GM21576 (cell line): ENCODE data around the gene KCNAB2.

Experiments used
- ATAC-seq: cut with Tn5 transposase; IDR thresholded peaks from one replicate; pipeline ENCODE4 v1.9.1; 2021; ENCODE audit warnings: mild to moderate bottlenecking, moderate library complexity; ENCODE audit not compliant: unreplicated experiment

KCNAB2 gene

DNA sequence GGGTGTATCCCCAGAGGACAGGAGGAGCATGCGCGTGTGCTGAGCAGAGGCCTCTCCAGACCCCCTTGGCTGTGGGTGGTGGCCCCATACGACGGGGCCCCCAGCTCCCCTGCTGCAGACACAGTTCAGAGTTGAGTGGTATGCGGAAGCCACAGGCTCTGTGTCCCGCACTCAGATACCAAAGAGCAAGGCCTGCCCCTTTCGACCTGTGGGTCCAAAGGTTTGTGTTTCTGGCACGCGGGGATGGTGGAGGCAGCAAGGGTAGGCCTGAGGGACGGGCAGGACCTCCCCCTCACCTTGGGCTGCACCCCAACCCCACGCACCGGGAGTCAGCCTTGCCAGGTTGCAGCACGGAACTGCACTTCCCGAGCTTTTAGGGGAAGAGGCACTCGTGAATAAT is at the start of gene KCNAB2:
KCNAB2 (plus strand) TSS at position 328 of the 400 bp plus-strand sequence. CDS start 5,649 bp downstream, outside the sequence.
- no peak for ATAC-seq

DNA sequence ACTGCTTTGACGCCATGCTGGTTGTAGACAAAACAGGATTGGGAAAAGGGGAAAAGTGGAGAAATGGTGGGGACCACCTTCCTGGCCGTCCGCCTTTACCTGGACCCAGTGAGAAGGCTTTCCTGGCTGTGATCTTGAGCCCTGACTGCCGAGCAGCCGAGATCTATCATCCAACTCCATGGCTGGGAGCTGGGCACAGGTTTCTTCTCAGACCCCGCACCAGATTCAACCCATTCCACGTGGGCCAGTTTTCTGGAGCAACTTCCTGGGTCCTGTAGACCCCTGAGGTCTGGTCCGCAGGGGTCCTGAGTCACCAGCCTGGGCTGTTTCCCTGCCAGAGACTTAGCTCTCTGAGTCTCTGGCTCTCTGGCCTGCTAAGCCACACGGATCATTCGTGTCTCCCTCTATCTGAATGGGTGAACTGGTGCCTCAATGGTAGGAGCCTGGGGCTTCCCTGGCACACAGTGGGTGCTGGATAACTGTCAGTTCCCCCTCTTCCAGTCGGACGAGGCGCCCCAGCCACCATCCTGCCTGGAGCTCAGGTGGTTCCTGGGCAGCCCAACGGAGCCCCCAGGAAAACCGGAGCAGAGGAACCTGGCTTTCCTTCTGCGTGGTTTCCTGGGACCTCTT is 48.9 kb upstream of the KCNAB2 start:
- no peak for ATAC-seq

DNA sequence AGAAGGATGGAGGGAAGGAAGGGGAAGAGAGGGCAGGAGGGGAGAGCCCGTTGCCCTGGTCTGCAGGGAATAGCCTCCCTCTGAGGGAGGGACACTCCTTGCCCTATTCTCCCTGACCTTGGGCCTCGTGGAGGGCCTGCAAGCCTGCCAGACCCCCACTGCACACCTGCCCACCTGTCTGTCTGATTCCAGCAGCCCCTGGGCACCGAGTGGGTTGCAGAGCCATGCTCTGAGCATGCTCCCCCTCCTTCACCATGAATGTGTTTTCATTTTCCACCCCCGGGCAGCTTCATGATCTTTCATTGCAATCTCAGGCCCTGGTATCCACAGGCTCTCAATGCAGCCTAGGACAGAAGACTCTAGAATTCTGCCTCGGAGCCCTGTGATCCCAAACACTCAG is 48.4 kb upstream of the KCNAB2 start:
- no peak for ATAC-seq

DNA sequence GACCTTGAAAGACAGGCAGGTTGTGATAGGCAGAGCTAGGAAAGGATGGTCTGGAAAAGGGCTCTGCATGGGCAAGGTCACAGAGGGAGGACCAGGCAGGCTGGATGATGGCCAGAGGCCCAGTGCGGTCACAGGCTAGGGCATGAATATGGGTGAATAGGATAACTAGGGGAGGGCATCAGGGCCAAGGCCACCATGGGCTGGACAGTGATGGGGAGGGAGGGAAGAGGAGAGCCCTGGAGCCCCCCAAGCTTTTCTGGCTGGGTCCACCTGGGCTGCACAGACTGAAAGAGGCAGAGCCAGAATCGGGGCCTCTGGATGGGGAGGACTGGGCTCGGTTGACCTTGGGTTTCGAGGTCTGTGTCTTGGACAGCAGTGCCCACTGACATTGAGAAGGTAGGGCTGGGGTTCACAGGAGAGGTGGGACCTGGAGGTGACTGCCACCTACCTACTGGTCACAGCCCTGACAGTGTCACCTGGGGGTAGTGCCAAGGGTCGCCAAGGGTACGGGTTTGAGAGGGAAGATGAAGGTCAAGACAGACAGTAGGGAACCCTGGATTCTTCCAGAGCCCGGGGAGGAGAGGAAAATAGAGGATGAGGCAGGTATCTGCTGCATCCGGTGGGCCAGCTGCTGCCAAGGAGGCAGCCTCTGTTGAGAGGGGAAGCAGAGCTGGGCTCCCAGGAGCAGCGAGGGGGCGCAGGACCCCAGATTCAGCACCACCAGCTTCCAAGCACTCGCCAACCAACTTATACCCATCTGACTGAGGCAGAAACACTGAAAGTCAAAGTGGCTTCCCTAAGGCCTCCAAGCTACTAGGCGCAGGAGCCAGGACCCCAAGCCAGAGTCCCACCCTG is 47.4 kb upstream of the KCNAB2 start:
- ATAC-seq = no peak

DNA sequence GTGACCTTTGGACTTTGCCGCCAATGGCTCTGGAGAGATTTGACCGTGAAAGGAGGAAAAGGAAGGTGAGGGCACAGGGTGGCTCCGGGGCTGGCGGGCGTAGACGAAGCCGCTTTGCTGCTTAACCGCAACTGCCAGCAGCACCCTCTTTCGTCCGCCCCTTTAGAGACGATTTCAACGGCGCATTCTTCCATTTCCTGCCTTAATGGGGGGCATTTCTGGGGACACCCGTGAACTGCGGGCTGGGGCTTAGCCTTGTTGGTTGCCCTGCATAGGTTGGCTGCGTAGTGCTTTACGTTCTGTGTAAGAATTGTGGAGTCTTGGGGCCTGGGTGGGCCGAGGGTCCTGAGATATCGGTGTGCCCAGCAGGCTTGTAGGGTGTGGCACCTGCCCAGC is 46.8 kb upstream of the KCNAB2 start:
- ATAC-seq = no peak

DNA sequence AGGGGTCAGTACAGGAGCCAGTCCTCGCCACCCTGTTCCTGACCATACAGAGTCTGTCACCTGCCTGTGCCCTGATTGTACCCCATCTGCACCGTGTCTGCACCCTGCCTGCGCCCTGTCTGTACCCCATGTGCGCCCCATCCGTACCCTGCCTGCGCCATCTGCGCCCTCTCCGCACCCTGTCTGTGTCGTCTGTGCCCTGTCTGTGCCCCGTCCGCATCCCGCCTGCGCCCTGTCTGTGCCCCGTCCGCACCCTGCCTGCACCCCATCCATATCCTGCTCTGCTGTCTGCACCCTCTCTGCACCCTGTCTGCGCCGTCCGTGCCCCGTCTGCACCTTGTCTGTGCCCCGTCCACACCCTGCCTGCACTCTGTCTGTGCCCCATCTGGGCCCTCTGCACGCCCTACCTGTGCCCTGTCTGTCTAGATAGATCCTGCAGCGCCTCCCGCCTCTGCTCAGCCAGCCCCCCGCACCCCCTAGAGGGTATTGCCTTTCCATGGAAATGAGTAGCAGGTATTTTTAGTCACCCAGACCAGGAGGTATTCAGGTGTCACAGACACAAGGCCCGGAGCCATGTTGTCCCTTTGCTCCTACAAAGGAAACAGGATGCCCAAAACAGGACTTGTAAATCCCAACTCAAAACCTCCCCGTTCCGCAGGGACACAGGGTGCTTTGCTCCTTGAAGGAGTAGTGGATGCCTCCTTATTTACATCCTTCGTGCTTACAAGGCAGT is 45.8 kb upstream of the KCNAB2 start:
- no peak for ATAC-seq

DNA sequence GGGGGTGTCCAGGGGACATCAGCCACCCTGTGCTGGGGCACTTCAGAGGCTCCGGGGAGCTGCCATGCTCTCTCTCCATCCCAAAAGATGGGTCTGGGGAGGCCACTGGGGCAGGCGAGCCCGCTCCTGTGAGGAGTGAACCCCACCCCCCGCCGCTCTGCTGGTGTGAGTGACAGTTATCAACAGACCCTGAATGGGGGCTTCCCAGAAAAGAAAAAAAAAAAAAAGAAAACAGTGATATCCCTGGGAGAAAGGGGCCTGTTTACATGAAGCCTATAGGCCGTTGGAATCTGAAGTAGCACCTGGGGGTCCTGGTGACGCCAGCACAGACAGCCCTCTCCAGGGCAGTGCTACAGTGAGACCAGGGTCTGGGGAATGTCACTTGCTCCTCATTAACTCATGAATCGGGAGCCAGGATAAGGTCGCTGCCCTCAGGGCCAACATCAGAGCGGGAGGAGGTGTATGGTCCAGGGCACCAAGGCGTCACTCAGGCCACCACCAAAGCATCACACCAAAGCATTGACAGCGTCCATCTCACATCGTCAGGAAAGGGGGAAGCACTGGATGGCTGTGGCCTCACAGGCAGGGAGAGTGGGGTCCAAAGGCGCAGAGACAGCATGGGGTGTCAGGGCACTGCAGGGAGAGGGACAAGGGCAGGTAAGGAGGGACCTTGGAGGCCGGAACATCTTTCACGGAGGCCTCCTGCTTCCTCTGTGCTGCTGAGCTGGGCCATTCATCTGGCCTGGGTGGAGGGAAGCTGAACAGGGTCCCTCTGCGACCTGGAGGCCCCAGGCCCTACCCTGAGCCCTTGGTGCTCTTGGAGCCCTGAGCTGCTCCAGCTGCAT is 45.0 kb upstream of the KCNAB2 start:
- ATAC-seq = no peak

DNA sequence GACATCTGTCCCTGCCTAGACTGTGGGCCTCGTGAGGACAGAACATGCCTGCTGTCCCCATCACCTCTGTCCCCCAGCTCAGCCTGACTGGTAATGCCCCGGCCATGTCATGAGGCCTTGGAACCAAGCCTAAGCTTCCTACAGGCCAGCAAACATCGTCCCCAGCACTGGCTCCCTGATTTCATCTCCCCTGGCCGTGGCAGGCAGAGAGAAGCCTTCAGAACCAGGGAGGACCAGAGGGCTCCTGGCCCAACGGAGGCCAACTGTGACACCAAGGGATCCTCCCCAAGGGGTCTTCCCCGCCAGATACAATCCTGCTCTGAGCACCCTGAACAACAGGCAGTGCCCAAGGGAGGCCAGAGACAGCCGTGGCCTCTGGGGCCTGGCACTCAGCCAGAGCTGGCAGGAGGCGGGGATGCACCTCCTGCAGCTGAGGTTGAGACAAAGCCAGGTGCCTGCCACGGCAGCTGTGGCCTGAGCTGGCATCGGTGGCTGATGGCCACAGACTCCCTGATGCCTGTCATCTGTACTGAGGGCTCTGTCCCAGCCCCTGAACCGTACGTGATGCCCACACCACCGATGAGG is 43.6 kb upstream of the KCNAB2 start:
- ATAC-seq = no peak

DNA sequence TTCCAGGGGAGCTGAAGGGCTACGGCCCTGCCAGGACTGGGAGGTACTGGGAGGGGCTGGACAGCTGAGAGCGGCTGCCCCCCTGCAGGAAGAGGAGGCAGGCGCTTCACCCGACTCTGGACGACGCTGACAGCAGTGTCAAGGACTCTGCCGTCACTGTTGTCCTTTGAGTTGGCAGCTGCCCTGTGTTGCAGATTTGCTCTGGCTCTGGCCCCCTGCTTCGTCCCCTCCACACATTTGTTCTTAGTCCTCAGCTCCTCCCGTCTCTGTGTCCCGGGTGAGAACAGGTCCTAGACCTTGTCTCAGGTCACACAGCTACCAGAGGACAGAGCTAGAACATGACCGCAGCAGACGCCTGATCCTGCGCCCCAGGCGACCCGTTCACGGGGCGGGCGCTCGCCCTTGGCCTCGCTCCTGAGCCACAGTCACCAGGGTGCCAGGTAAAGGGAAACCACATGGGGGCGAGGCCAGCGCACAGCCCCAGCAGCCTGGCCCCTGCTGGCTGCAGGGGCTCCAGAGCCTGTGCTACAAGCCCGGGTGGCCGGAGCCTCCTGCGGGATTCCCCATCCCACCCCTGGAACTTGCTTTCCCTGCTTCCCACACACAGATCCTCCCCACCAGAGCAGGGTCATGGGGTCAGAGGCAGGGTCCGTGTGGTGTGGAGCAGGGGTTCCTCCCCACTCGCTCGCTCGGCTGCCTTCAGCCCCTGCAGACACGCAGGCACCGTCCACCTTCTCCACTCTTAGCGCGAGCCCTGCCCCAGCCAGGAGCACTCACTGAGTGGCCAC is 42.8 kb upstream of the KCNAB2 start:
- ATAC-seq = no peak

DNA sequence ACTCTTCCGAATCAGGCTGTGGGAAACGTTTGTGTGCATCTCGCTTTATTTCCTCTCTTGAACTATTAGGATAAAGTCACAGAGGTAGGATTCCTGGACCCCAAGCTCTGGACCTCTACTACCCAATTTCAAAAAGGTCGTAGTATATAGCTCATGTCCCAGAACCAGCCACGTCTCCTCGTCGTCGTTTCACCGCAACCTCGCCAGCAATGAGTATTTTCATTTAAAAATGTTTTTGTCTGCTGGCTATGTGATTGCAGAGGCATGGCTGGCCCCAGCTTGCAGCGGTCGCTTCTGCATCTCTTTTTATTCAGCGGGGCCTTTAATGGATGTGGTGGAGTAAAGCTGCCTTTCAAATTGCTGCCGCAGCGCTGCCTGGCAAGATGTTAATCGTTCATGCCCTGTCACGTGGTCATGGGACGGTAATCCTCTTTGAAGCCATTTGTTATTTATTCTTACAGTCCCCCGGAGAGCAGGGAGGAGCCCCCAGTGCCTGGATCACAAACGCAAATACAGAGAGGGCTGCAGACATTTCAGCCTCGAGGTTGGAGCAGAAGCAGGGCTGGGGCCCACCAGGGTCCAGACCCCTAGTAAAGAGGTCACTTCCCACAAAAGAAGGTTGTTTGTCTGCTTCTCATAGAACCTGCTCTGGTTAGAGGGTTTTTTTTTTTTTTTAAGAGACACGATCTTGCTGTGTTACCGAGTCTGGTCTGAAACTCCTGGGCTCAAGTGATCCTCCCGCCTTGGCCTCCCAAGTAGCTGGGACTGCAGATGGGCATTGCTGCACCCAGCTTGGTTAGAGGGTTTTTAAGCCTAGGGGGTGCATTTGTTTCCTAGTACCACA is 41.9 kb upstream of the KCNAB2 start:
- ATAC-seq = no peak

DNA sequence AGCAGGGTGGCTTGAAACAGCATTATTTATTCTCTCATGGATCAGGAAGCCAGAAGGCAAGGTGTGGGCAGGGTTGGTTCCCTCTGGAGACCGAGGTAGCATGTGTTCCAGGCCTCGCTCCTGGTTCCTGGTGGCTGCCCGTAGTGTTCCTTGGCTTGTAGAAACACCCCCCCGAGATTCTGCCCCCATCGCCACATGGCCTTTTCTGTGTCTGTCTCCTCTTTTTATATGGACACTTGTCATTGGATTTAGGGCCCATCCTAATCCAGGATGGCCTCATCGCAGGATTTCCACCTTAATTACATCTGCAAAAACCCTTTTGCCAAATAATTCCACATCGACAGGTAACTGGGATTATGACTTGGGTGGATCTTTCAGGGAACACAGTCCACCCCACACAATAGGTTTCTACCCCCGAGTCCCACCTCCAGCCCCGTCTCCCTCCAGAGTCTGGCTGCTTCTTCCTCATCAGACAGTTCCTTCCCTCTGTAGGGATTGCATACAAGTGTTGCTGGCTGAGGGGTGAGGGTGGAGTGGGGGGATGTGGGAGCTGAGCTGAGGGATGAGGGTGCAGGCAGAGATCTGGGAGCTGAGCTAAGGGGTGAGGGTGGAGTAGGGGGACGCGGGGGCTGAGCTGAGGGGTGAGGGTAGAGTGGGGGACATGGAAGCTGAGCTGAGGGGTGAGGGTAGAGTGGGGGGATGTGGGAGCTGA is 41.1 kb upstream of the KCNAB2 start:
- no peak for ATAC-seq

DNA sequence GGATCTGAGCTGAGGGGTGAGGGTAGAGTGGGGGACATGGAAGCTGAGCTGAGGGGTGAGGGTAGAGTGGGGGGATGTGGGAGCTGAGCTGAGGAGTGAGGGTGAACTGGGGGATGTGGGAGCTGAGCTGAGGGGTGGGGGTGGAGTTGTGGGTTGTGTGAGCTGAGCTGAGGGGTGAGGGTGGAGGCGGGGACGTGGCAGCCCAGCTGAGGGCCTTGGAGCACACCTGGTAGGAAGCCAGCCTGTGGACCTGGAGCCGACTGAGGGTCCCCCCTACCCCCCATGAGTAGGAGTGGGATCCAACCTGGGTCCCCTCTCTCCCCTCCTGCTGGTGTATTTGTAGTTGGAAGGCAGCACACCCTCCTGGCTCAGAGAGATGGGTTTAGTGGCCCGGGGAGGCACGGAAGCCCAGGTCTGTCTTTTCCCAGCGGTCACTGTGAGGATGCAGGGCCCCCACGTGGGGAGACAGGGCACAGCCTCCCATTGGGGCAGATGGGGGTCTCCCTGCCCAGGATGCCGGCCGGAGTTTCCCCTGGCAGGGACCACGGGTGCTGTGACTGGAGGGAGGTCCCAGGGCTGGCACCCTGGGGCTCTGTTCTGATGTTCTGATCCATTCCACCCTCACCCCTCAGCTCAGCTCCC is 40.3 kb upstream of the KCNAB2 start:
- ATAC-seq = no peak

DNA sequence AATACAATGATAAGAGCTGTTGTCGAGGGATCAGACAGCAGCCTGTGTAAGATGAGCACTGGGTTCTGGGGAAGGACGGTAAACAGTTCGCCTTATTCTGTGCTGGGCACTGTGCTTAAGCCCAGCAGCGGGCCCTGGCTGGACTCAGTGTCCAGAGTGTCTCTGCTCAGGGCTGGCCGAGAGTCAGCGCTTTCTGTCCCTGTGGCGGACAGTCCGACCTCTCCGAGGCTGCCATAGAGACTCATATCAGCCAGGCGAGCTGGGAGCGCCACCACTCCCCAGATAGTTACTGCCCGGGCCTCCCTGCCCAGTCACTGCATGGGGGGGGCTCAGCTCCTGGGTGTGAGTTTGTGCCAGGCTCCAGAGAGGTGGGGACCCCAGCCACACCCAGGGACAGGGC is 38.8 kb upstream of the KCNAB2 start:
- no peak for ATAC-seq

DNA sequence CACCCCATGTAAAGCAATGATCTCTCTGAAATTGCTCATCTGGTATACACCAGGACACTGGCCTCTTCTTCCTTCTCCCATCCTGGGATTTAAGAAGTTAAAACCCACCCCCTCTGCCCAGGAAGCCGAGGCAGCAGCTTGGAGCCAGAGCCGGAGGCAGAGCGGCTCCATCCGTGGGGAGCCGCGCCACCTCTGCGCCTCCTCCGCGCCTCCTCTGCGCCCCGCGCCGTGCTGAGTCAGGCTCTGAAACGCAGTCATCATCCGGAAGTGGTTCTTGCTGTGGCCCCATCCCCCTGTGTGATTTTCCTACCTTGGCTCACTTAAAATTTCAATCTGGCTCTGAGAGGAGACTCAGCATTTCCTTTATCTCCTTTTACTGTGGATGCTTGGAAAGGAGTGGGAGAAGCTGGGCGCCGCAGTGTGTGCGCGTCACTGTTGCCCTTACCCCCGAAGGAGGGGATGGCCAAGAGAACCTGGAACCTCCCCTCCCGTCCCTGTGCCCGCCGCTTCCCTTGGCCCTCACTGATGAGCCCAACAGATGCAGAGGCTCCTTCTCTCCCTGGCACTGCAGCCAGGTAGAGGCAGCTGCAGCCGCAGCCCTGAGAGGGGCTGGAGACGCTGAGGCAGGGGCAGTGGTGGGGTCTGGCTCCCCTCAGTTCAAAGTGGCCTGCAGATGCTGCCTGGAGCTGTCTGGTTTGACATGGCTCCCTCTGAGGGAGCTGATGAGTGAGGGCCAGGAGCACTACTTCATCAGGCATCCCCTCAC is 38.2 kb upstream of the KCNAB2 start:
- ATAC-seq = no peak

DNA sequence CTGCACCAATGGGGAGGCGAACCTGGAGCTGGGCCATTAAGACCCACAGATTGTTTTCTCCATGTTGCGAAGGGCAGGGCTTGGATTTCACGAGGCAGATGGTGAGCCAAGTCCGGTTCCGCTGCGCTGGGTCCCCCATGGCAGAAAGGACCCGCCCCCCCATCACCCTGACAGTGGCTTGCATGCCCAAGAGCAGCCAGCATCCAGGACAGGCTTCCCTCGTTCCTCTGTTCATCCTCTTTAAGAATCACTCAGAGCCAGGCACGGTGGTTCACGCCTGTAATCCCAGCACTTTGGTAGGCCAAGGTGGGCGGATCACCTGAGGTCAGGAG is 37.6 kb upstream of the KCNAB2 start:
- no peak for ATAC-seq

DNA sequence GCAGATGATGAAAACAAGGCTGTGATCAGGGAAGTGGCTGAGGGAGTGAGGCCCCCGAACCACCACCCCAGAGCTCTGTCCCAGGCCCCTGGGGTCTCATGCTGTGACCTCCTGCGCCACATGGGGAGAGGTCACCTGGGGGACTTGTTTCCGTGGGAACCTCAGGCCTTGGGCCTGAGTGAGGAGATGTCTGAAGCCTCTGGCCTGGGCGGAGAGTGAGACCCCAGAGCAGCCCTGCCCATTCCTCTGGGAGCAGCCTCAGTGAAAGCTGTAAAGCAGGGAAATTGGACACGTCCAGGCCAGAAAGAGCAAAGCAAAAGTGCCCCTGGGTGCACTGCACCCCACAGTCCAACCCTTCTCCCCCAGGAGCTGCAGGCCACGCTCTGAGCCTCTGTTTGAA is 37.0 kb upstream of the KCNAB2 start:
- ATAC-seq = no peak
